Keratinocyte (primary cell): ENCODE results near the gene TMEM253.

Source experiments
- EZH2 ChIP-seq: IDR thresholded peaks from one replicate; pipeline ENCODE4 v1.6.1; 2012; ENCODE audit warnings: inconsistent platforms, mild to moderate bottlenecking, low read length, moderate library complexity
- TF ChIP-seq, protein P1 (sequence below), 3 experiments: IDR thresholded peaks in 1 of 3; conservative IDR thresholded peaks in 1 of 3; optimal IDR thresholded peaks in 1 of 3; 2 replicates in 2 of 3; 3 replicates in 1 of 3; pipeline versions ENCODE3 to v1.5.1; 2011; ENCODE audit warnings: low read length in 3 of 3, mild to moderate bottlenecking in 3 of 3, moderate library complexity in 2 of 3, control low read depth in 1 of 3, inconsistent platforms in 1 of 3; ENCODE audit not compliant: insufficient read depth in 2 of 3; ENCODE audit errors: extremely low read depth in 1 of 3

DNA sequence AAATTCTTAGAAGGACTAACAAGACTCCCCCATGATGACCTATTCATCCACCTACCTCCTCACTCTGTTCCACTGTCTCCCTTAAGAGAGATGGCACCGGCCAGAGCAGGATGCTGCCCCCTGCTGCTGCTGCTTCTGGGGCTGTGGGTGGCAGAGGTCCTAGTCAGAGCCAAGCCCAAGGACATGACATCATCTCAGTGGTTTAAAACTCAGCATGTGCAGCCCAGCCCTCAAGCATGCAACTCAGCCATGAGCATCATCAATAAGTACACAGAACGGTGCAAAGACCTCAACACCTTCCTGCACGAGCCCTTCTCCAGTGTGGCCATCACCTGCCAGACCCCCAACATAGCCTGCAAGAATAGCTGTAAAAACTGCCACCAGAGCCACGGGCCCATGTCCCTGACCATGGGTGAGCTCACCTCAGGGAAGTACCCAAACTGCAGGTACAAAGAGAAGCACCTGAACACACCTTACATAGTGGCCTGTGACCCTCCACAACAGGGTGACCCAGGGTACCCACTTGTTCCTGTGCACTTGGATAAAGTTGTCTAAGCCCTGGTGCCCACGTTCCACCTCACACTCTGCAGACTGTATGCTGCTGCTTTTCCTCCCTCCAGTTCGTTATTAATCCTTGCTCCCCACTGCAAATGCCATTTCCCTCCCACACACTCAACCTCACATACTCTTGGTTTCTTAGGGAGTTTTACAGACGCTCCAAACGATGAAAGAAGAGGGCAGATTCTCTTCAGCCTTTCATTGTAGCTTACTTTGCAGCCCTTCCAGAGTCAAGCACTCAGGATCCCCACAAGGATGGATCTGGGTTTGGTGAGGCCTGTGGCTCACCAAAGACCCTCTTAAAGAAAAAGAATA, 42.8 kb upstream of the TMEM253 start, which contains the start of gene RNASE8:
- TF ChIP-seq, protein P1, sequence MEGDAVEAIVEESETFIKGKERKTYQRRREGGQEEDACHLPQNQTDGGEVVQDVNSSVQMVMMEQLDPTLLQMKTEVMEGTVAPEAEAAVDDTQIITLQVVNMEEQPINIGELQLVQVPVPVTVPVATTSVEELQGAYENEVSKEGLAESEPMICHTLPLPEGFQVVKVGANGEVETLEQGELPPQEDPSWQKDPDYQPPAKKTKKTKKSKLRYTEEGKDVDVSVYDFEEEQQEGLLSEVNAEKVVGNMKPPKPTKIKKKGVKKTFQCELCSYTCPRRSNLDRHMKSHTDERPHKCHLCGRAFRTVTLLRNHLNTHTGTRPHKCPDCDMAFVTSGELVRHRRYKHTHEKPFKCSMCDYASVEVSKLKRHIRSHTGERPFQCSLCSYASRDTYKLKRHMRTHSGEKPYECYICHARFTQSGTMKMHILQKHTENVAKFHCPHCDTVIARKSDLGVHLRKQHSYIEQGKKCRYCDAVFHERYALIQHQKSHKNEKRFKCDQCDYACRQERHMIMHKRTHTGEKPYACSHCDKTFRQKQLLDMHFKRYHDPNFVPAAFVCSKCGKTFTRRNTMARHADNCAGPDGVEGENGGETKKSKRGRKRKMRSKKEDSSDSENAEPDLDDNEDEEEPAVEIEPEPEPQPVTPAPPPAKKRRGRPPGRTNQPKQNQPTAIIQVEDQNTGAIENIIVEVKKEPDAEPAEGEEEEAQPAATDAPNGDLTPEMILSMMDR (optimal IDR thresholded peaks at IDR 0.05 in 1 of 3, IDR thresholded peaks at IDR 0.05 in 1 of 3, conservative IDR thresholded peaks at IDR 0.05 in 1 of 3; ENCODE audit: extremely low read depth in 1 of 3, insufficient read depth in 2 of 3, low read length in 3 of 3): no peak
- no peak for TF ChIP-seq EZH2
